HTR-8/SVneo (cell line): Measurements from ENCODE around the gene NRG3.

Experiments used
- DNase-seq: peaks from one replicate; pipeline ENCODE4 v3.0.0; 2011; ENCODE audit warnings: low spot score, mixed read lengths; ENCODE audit not compliant: insufficient read length
- FAIRE-seq: peaks from 2 replicates; lab custom pipeline; 2011; peaks lifted over from hg19 to GRCh38; lab: Jason Lieb, UNC

Gene NRG3

GRCh38 chr10:82071231-82071630 is 196.2 kb downstream of the NRG3 start:
- DNase-seq, result no peak
- no peak for FAIRE-seq

- DNase-seq (no peak), FAIRE-seq (no peak)
Measured at GRCh38 chr10:82072124-82072523, 197.1 kb downstream of the NRG3 start.

GRCh38 chr10:82075605-82076004 is 200.6 kb downstream of the NRG3 start:
- FAIRE-seq (no peak), DNase-seq (no peak)

GRCh38 chr10:82084496-82084895 is 209.5 kb downstream of the NRG3 start:
- no peak for DNase-seq
- no peak for FAIRE-seq

DNA sequence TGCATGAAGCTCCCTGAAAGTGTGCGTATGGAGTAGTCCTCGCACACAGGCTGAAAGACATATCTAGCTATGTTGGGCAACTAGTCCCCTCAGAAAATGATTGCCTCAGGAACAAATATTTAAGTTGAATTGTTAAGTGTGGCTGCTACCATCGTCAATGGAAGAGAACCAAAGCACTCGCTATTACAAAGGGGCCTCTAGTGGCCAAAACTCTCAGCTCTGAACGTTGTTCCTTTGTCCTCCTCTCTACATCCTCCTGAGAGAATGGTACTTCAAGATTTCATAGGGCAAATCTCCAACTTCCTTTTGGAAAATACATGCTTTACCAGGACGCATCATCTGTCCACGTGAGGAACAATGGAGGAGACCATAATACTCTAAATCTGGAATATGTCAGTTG is 209.9 kb downstream of the NRG3 start:
- FAIRE-seq (no peak), DNase-seq (no peak)

GRCh38 chr10:82089327-82089726 is 214.3 kb downstream of the NRG3 start:
- no peak for FAIRE-seq
- no peak for DNase-seq

- DNase-seq, result no peak
- no peak for FAIRE-seq
Measured at GRCh38 chr10:82091413-82091812, 216.4 kb downstream of the NRG3 start.

GRCh38 chr10:82092111-82092510 is 217.1 kb downstream of the NRG3 start:
- DNase-seq (no peak), FAIRE-seq (no peak)

DNA sequence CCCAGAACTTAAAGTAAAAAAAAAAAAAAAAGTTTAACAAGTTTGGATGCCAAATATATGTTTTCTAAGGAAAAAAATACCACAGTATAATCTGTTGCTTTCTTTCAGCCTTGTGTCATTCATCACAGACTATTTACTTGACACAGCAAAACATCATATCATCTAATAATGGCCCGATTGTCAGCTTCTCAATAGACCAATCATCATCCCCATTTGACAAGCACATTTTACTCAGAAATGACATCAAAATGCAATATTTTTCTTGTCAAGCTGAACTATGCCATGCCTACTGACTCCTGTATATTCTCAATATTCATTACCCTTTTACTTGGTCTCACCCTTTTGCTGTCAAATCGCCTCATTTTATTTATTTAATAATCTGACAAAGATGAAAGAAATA is 249.7 kb downstream of the NRG3 start:
- FAIRE-seq, result no peak
- DNase-seq, result no peak

GRCh38 chr10:82128527-82128926 is 253.5 kb downstream of the NRG3 start:
- DNase-seq (no peak), FAIRE-seq (no peak)

DNA sequence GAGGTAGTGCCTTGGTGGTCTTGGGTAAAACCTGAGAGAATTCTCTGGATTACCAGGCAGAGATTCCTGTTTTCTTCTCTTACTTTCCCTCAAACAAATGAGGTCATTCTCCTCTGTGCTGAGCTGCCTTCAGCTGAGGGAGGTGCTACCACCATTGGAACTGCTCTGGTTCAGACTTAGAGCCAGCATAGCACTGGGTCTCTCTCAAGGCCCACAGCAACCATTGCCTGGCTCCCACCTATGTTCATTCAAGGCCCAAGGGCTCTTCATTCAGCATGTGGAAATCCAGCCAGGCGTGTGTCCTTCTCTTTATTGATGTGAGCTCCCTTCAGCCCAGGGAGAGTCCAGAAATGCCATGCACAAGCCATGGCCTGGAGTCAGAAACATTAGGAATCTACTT is 261.1 kb downstream of the NRG3 start:
- DNase-seq (no peak), FAIRE-seq (no peak)

GRCh38 chr10:82144153-82144552 is 269.2 kb downstream of the NRG3 start:
- no peak for DNase-seq
- no peak for FAIRE-seq

GRCh38 chr10:82148764-82149163 is 273.8 kb downstream of the NRG3 start:
- DNase-seq (no peak), FAIRE-seq (no peak)

DNA sequence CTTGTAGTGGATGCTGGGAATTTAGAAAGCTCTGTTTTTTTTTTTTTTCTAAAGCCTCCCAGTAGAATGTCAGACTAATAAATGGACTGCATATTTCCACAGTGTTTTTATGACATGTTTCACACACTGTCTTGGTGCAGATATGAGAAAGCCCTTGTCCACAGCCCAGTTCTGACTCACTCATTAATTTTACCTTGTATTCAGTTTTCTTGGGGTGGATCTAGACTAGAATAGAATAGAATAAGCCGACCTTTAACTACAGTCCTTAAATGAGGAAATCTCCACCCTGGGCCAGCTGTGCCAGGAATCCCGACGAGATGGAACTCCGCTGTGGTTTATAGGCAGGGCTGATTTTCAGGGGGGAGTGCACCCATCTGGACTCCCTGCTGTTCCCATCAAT is 274.7 kb downstream of the NRG3 start:
- no peak for FAIRE-seq

GRCh38 chr10:82150123-82150900 is 275.3 kb downstream of the NRG3 start:
- DNase-seq, result no peak
- FAIRE-seq, result no peak

More for the DNA sequence above, 274.7 kb downstream of the NRG3 start:
- no peak for DNase-seq

GRCh38 chr10:82160307-82160706 is 285.3 kb downstream of the NRG3 start:
- DNase-seq, result no peak
- no peak for FAIRE-seq

GRCh38 chr10:82161264-82161663 is 286.3 kb downstream of the NRG3 start:
- DNase-seq, result no peak
- FAIRE-seq, result no peak

DNA sequence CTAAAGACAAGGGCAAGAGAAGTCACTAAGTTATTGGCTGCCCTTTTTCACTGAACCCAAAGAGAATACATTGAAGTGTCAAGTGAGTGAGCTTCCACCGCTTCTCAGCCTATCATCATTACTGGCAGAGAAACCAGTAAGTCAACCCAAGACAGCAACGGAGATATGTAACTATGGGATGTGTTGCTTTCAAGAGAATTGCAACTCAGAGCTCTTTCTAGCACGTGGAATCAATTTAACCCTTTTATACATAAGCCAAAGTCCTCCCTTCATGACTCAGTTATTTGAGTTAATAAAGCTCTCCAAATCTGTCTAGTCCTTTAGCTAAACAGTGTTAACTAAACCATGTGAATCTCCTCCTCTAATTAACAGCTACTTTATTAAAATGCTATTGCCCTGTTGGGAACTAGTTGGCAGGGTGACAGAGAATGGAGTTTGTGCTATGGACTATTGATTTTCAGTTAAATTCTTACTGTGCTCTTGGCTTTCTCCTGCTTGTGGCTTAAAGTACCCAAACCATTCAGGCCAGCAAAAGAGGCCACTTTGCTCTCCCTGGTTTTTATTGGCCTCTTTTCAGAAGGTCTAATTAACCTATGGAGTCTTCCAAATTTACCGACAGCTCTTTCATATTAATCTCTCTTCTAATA is 287.7 kb downstream of the NRG3 start:
- FAIRE-seq (no peak), DNase-seq (no peak)

DNA sequence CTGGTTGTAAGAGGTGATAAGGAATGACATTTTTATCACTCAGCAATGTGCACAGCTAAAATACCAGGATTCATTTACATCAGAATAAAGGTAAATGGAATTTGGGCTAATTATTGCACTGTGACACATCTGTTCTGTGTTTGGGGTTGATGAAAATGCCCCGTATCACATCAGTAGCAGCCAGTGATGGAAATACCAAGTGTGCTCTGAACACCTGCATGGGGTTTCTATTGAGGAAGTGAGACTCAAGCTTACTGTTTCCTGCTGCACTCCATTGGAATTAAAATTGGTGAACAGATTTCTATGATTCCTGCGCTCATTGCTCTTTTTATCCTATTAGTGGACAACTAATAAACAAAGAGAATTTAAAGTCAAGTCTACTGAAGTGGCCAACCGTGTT is 296.9 kb downstream of the NRG3 start:
- FAIRE-seq, result no peak

DNA sequence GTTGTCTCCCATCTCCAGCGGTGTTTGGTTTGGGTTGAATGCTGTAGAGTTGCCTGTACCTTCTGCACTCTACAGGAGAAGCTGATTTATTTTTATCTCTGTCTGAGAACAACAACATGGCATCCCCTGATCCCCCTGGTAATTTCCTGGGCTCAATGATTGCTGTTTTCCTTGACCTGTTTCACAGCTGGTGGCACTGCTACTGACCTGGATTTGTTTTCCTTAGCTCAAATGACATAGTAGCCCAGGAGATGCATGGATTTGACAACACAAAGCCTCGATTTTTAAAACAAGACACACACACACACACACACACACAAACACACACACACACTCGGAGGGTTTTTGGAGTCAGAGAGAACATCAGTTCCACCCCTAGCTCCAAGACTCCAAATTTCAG is 301.6 kb downstream of the NRG3 start:
- DNase-seq, result no peak
- no peak for FAIRE-seq

More for the DNA sequence above, 296.9 kb downstream of the NRG3 start:
- DNase-seq, result no peak

DNA sequence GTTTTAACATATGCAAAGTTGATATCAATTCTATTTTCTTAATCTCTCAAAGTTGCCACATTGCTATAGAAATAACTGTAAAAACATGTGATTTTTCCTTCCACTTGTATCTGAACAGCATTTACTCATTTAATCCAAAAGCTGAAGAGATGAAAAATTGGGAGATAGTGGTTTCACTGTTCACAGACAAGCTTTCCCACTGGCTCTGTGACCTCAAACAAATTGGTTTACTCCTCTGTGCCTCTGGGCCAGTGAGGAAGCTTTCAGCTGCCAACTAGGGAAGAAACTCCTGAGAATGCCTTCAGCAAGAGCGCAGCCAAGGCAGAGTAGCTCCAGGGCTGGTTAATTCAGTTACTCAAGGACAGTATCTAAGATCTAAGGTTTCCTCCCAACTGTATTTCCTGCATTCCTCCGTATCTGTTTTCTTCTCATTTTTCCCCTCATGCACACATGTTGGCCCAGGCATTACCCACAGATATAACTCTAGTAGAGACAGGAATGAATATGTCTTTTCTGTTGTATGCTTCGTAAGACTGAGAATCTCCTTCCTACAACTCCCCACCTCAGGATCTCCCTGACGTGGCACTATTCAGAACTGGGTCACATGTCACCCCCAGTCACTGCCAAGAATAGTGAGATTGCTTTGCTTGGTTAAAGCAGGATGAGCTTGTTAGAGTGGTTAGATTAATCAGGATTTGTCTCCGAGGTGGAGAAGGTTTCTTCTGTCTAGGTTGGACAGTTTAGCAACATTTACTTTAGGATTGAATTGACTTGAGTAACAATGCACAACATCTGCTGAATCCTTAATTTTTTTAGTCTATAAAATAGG is 315.7 kb downstream of the NRG3 start:
- DNase-seq (no peak), FAIRE-seq (no peak)
